Adrenal gland (tissue), 12 donors: ENCODE measurements around the gene SFT2D1. TPM values are rescaled to one million over a fixed set of nuclear protein-coding genes. Genes with fewer than 3 reads are reported as not detected.

Source experiments
- DNase-seq, 7 donors: peaks; one replicate each; pipeline ENCODE4 v3.0.0-alpha.2; 2019 to 2020
- H3K27ac ChIP-seq, 5 donors: fragments of 200-600 bp; sonication (generic) in 4 of 5; 1 replicate in 3 of 5; 2 replicates in 2 of 5; pipeline versions ENCODE4 v1.5.1 to v1.8.0; 2016 to 2020; ENCODE audit warnings: mild to moderate bottlenecking in 1 of 5
- H3K27me3 ChIP-seq: fragments of 200-600 bp; 2 replicates; pipeline ENCODE4 v1.8.0; 2021
- H3K36me3 ChIP-seq, 2 donors: fragments of 200-600 bp; replicated peaks in 1 of 2; 1 replicate in 1 of 2; 2 replicates in 1 of 2; pipeline versions ENCODE4 v1.5.1 to v1.8.0; 2018 to 2022
- H3K4me1 ChIP-seq, 2 donors: fragments of 200-600 bp; replicated peaks in 1 of 2; 1 replicate in 1 of 2; 2 replicates in 1 of 2; pipeline versions ENCODE4 v1.5.1 to v1.8.0; 2018 to 2021
- H3K4me3 ChIP-seq, 4 donors: fragments of 200-600 bp; sonication (generic) in 3 of 4; one replicate each; pipeline ENCODE4 v1.5.1; 2016 to 2018
- H3K9me3 ChIP-seq, 3 donors: fragments of 200-600 bp; sonication (generic) in 1 of 3; replicated peaks in 1 of 3; 1 replicate in 2 of 3; 2 replicates in 1 of 3; pipeline versions ENCODE4 v1.5.1 to v1.8.0; 2016 to 2021
- CTCF ChIP-seq, 6 experiments: fragments of 450-650 bp in 4 of 6; fragments of 200-600 bp in 2 of 6; sonication (generic) in 1 of 6; IDR thresholded peaks; 1 replicate in 5 of 6; 2 replicates in 1 of 6; pipeline versions ENCODE4 v1.5.1 to v1.8.0; 2016 to 2021; ENCODE audit warnings: antibody characterized with exemption in 6 of 6, mild to moderate bottlenecking in 2 of 6, moderate library complexity in 1 of 6
- POLR2A ChIP-seq, 2 donors: fragments of 450-650 bp; IDR thresholded peaks; one replicate each; pipeline ENCODE4 v1.6.1; 2017; ENCODE audit warnings: antibody characterized with exemption in 2 of 2, mild to moderate bottlenecking in 2 of 2, moderate library complexity in 1 of 2
- WGBS, 4 donors: extraction: QIAGEN DNeasy Blood & Tissue Kit in 2 of 4; methylation state at CpG; one replicate each; pipeline versions ENCODE4 v1.1.5 to v1.1.7; 2013 to 2017; 5-methylcytosine and 5-hydroxymethylcytosine counted together
- intact Hi-C, 2 donors: fragments of 100-400 bp; cut with DNase I; formaldehyde crosslinking; loops; one replicate each; pipeline versions ENCODE4 v1.14.1 to v1.15.0; 2022 to 2023
- polyA plus RNA-seq, 3 donors: library from polyadenylated mRNA; stranded (reverse); fragments of 200-250 nt in 2 of 3; fragments of 350-450 nt in 1 of 3; fragmentation: Illumina TruSeq in 1 of 3; extraction: RNeasy Lipid Tissue Mini Kit (QIAGEN cat#74804) in 1 of 3; gene quantifications; one replicate each; pipeline ENCODE4 v1.2.3, GENCODE V29; 2013 to 2014
- total RNA-seq, 9 donors: library from RNA; depleted of rRNA in 4 of 9; stranded (reverse); fragments of >200 nt in 4 of 9; fragments of 120-200 nt in 1 of 9; fragmentation: NEBNext Ultra II Directional in 1 of 9; extraction: Animal tissue kit (Norgen Biotek cat#: 25700) in 1 of 9; gene quantifications; one replicate each; pipeline versions ENCODE4 v1.1.0 to v1.2.4, GENCODE V29; 2013 to 2023
- donor health status: healthy with polysubstance abuse.
- donor health status: Bipolar disorder and iron deficiency.
- donor health status: DM: yes; HTN: yes; CAD: no.
- donor health status: DM: no; HTN: no; CAD: no.
- donor health status: DM: no; HTN: no; CAD: no.
- donor health status: DM: yes; HTN: yes; CAD: no.

SFT2D1 gene
- total and polyA plus RNA-seq, 12 donors: 32.6 to 68.0 (median 46.2) TPM

- 93 to 100% (median 99%) methylated on average over 1 of the region's 1 CpG for WGBS, 4 donors
- H3K36me3 ChIP-seq: no peaks in the 10 kb centered on the region
- no peak overlapping the region for H3K4me3 ChIP-seq
- H3K27me3 ChIP-seq: no peaks in the 10 kb centered on the region
- TF ChIP-seq CTCF (IDR thresholded peaks at IDR 0.05) (no peak), POLR2A (IDR thresholded peaks at IDR 0.05) (no peak)
- H3K4me1 ChIP-seq: peaks cover 0 to 6% of the 10 kb centered on the region in 2 donors
- no peak overlapping the region for H3K27ac ChIP-seq
- H3K9me3 ChIP-seq: no peaks in the 10 kb centered on the region
- intact Hi-C loops: no loop called here
- DNase-seq: no peak
Measured at GRCh38 chr6:166375013-166375412, 32.7 kb upstream of the SFT2D1 start.

GRCh38 chr6:166370489-166370888 lies 28.1 kb upstream of the SFT2D1 start:
- no peaks in the 10 kb centered on the region for H3K36me3 ChIP-seq
- peaks cover 0 to 18% of the 10 kb centered on the region in 2 donors for H3K4me1 ChIP-seq
- no peak for DNase-seq
- 91 to 98% (median 95%) methylated on average over 3 of the region's 3 CpGs for WGBS, 4 donors
- H3K27ac ChIP-seq: no peak overlapping the region
- TF ChIP-seq CTCF (IDR thresholded peaks at IDR 0.05): no peak
- TF ChIP-seq POLR2A (IDR thresholded peaks at IDR 0.05): no peak
- no peaks in the 10 kb centered on the region for H3K27me3 ChIP-seq
- intact Hi-C loops: no loop called here
- H3K4me3 ChIP-seq: no peak overlapping the region
- no peaks in the 10 kb centered on the region for H3K9me3 ChIP-seq

- H3K27me3 ChIP-seq: no peaks in the 10 kb centered on the region
- peaks cover 0 to 24% of the 10 kb centered on the region in 2 donors for H3K4me1 ChIP-seq
- H3K9me3 ChIP-seq: no peaks in the 10 kb centered on the region
- TF ChIP-seq CTCF (IDR thresholded peaks at IDR 0.05) (no peak), POLR2A (IDR thresholded peaks at IDR 0.05) (no peak)
- H3K4me3 ChIP-seq: no peak overlapping the region
- 79 to 85% (median 80%) methylated on average over 3 of the region's 3 CpGs for WGBS, 4 donors
- no peak overlapping the region for H3K27ac ChIP-seq
- peaks cover 0 to under 1% of the 10 kb centered on the region in 2 donors for H3K36me3 ChIP-seq
- DNase-seq: no peak
- intact Hi-C loops: no loop called here
Measured at GRCh38 chr6:166369782-166370181, 27.4 kb upstream of the SFT2D1 start.

- no peaks in the 10 kb centered on the region for H3K9me3 ChIP-seq
- H3K27me3 ChIP-seq: no peaks in the 10 kb centered on the region
- TF ChIP-seq CTCF (IDR thresholded peaks at IDR 0.05) (no peak), POLR2A (IDR thresholded peaks at IDR 0.05) (no peak)
- no peak overlapping the region for H3K27ac ChIP-seq
- peak; percentile 59 to 80 (median 73) for DNase-seq
- peaks cover 0 to 13% of the 10 kb centered on the region in 2 donors for H3K36me3 ChIP-seq
- no peak overlapping the region for H3K4me3 ChIP-seq
- H3K4me1 ChIP-seq: peaks cover 0 to 28% of the 10 kb centered on the region in 2 donors
- WGBS, 4 donors: 85 to 97% (median 89%) methylated on average over 3 of the region's 3 CpGs
- intact Hi-C loops: no loop called here
Measured at GRCh38 chr6:166366921-166367320, 24.6 kb upstream of the SFT2D1 start.
